GM18873 (cell line): ENCODE results near the gene PRRC2C.
A peak's percentile ranks its signal among the peaks of the same experiment; 100 is the strongest.
"Not testable (repeated sequence)": the region's sequence is repeated elsewhere in the genome, so short reads cannot be mapped to it uniquely, and the experiment has no call there.

Experiments used
- ATAC-seq: cut with Tn5 transposase; IDR thresholded peaks from one replicate; pipeline ENCODE4 v1.9.1; 2021; ENCODE audit warnings: mild to moderate bottlenecking, moderate library complexity, moderate number of reproducible peaks; ENCODE audit not compliant: unreplicated experiment, low FRiP score

The PRRC2C gene

DNA sequence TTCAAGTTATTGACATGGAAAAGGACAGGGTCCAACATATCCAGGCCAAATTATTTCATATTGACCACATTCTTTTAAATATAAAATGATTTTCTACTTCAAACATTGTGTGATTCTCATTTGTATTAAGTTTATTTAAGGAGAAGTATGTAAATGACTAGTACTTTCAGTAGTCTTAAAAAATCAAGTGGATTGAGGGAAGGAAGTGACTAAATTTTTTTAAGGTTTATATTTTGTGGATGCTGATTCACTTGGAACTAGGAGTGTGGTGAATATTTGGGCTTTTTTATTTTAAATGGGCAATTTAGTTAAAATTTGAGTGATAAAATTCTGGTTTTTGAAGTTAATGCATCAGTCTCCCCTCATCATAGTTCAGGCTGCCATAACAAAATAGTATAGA lies 10.1 kb downstream of the PRRC2C start:
- ATAC-seq: no peak

DNA sequence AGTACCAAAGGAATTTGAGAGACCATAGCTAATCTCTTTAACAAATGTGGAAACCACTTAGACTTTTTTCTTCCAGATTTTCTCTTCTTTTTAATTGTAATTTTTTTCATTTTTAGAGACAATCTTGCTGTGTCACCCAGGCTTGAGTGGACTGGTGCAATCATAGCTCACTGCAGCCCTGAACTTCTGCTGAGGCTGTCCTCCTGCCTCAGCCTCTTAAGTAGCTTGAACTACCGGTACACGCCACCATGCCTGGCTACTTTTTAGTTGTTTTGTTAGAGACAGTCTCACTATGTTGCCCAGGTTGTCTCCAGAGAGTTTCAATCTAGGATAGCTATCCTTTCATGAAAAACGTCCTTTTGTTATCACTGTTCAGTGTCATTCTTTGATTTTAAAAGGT lies 15.0 kb downstream of the PRRC2C start:
- no peak for ATAC-seq

DNA sequence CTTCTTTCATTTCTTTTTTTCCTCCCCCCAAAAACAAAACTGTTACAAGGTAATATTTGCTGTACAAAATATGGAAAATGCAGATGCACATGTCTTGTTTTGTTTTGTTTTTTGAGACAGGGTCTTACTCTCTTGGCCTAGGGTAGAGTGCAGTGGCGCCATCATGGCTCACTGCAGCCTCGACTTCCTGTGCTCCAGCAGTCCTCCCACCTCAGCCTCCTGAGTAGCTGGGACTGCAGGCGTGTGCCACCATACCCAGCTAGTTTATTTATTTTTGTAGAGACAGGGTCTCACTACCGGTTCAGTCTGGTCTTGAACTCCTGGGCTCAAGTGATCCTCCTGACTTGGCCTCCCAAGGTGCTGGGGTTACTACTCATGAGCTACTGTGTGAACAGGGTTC lies 15.5 kb downstream of the PRRC2C start:
- no peak for ATAC-seq

DNA sequence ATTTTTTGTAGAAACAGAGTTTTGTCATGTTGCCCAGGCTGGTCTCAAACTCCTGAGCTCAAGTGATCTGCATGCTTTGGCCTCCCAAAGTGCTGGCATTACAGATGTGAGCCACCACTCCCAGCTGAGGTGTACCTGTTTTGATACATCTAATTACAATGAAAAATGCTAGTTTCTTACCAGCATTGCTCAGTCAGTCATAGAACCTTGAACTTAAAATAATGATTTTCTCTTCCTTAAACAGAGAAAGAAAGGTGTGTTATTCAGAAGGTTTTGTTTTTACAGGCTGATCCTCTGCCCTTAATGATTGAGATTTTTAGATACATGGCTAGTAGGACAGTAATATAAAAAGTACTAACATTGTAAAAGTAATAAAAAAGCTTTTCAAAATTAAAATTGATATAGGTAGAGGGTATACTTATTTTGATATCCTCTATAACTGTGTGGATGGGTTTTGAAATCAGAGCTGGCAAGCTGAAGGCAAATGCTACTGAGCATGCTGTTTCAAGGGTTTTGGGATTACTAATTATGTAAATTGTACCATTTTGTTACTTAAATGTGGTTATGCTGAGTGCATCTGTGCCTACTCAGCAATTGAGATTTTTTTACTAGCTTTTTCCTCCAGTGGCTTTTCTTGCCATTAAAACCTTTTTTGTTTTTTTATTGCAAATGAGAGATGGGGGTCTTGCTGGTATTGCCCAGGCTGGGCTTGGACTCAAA lies 16.1 kb downstream of the PRRC2C start:
- ATAC-seq: peak; percentile 73

DNA sequence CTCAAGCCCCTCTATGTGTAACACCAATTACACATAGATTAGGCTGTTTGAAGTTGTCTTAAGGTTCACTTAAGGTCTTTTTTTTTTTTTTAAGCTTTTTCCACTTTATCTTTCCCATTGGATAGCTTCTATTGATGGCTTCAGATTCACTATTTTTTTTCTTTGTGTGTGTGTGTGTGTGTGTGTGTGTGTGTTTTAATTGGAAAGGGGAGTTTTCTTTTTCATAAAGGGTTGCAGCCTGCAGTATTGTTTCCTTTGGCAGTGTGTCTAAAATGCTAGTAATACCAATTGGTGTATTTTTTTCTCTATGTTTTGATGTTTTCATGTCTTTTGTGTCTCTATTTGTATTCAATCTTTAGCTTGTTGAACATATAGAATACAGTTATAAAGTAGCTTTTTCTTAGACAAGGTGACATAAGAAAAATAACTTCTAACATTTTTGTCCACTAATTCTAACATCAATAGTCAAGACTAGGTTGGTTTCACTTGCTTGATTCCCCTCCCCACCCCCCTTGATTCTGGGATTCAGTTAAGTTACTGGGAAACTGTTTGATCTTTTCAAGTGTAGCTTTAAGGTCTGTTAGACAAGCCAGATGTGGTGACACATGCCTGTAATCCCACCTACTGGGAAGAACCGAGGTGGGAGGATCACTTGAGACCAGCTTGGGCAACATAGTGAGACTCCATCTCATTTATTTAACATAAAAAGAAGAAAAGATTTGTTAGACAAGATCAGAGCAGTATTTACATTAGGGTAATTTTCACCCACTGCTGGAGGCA lies 21.4 kb downstream of the PRRC2C start:
- ATAC-seq: no peak

DNA sequence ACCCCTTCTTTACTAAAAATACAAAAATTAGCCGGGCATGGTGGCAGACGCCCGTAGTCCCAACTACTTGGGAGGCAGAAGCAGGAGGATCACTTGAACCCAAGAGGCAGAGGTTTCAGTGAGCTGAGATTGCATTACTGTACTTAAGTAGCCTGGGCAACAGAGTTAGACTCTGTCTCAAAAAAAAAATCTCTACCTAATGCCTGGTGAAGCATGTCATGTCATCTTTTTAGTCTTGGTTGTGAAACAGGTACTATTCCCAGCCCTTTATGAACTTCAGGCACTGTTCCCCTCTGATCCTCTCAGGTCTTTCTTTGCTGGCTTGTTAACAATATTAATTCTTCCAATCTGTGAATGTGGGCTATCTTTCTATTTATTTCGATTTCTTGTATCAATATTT lies 22.1 kb downstream of the PRRC2C start:
- ATAC-seq: no peak

DNA sequence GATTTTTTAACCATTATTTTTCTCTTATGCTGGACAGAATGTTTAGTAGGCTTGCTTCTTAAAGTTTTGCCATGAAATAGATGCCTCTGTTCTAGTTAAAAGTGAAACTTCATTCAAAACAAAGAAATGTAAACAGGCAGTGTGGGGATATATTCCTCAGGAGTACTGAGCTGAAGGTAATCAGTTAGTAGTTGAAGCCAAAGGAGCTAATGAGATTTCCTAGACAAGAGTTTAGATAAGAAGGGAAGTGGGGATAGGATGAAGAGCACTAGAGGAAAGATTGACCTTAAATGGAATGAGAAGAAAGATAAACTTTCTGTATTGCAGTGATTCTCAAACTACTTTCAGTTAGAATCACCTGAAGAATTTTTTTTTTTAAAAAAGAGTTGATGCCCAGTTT lies 23.9 kb downstream of the PRRC2C start:
- no peak for ATAC-seq

DNA sequence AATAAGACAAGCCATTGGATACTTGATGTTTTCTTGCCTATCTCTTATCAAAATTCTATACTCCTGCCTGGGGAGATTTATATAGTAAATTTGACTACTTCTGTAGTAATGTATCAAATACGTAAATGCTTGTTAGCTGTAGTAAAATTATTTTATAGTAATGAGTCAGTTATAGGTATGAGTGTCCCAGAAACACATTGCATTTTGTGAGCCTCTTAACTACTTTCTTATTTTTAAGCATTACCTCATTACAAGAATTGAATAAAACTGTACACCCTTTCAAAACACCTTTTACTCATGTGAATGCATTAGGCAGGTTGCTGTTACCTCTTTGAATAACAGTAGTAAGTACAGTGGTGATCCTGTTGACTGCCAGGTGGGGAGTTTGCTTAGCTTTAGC lies 28.4 kb downstream of the PRRC2C start:
- no peak for ATAC-seq

DNA sequence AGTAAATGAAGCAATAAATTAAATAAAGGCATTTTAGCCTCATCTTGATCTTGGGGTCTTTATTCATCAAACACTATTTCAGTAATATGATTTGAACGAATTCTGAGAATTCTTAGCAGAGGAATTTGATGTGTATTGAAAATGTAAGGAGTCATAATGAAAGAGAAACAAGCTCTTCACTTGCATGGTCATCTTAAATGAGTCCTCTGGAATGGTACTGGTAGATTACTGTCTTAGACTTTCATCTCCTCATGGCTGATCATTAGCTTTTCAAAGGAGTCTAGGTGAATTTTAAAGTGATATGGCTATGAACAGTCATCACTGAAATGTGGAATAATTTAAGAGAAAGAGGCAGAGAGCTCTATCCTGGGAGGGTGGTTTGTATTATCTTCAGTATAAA lies 30.0 kb downstream of the PRRC2C start:
- no peak for ATAC-seq

DNA sequence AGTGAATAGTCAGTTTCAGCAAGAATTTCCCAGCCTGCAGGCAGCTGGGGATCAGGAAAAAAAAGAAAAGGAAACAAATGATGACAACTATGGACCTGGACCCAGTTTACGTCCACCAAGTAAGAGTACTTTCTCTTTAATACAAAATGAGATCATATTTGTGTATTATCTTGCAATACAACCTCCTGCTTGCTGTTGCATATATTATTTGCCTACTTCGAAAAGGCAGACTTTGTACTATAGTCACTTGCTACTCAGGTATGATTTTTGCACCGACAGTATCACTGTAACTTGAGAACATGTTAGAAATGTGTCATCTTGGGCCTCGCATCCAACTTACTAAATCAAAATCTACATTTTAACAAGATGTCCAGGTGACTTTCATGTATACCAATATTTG lies 30.4 kb downstream of the PRRC2C start:
- ATAC-seq: no peak

DNA sequence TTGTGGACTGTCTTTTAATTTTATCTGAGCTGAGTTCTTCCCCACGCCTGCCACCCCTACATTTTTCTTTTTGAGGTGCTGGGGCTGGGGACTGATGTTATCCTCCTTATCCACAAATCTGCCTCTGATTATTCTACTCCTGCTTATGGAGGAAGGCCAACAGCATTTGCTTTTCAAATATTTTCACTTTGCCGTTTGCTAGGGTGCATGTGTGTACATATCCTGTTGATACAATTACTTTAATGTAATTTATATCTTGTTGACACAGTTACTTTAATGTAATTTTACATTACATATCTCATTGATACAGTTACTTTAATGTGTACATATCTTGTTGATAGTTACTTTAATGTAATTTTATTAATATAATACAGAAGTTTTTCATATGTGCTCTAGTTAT lies 36.2 kb downstream of the PRRC2C start:
- no peak for ATAC-seq

DNA sequence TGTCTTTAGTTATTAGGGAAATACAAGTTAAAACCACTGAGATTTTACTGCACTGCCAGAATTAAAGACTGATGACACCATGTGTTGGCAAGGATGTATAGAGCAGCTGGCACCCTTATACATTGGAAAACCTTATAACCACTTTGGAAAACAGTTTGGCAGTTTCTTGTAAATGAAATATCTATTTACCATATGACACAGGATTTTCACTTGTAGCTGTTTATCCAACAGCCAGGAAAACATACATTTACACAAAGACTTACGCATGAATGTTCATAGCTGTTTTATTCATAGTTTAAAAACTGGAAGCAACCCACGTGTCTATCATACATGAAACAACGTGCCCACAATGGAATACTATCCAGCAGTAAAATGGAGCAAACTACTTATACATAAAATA lies 45.3 kb downstream of the PRRC2C start:
- no peak for ATAC-seq

DNA sequence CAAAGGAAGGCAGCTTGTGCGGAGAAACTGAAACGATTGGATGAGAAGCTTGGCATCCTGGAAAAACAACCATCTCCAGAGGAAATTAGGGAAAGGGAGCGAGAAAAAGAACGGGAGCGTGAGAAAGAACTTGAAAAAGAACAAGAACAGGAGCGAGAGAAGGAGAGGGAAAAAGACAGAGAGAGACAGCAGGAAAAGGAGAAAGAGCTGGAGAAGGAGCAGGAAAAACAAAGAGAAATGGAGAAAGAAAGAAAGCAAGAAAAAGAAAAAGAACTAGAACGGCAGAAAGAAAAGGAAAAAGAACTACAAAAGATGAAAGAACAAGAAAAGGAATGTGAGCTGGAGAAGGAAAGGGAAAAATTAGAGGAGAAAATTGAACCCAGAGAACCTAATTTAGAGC lies 47.2 kb downstream of the PRRC2C start:
- no peak for ATAC-seq

DNA sequence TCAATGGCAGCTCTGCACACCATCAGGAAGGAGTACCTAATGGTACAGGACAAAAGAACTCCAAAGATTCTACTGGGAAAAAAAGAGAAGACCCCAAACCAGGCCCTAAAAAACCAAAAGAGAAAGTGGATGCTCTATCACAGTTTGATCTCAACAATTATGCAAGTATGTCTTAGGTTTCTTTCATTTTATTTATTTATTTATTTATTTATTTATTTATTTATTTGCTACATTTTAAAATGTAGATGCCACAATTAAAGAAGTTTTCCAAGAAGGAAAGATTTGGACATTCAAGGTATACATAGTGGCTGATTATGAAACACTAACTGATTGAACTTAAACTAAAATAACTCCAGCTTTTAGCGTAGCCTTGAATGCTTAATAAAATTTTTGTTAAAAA lies 60.2 kb downstream of the PRRC2C start:
- no peak for ATAC-seq

DNA sequence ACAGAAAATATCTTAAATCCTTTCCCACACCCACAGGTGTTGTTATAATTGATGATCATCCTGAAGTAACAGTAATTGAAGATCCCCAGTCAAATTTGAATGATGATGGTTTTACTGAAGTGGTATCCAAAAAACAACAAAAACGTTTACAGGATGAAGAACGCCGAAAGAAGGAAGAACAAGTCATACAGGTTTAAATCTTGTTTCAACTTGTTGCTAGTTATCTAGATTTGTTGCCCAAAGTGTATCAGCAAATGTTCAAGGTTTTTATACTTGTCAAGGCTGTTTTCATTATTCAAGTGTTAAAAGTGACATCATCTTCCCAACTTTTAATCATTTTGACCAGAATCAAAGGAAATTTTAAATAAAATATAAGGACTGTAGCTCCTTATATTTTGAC lies 64.7 kb downstream of the PRRC2C start:
- no peak for ATAC-seq

DNA sequence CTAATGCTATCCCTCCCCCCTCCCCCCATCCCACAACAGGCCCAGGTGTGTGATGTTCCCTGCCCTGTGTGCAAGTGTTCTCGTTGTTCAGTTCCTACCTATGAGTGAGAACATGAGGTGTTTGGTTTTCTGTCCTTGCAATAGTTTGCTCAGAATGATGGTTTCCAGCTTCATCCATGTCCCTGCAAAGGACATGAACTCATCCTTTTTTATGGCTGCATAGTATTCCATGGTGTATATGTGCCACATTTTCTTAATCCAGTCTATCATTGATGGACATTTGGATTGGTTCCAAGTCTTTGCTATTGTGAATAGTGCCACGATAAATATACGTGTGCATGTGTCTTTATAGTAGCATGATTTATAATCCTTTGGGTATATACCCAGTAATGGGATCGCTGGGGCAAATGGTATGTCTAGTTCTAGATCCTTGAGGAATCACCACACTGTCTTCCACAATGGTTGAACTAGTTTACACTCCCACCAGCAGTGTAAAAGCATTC lies 65.3 kb downstream of the PRRC2C start:
- not testable (repeated sequence) for ATAC-seq

DNA sequence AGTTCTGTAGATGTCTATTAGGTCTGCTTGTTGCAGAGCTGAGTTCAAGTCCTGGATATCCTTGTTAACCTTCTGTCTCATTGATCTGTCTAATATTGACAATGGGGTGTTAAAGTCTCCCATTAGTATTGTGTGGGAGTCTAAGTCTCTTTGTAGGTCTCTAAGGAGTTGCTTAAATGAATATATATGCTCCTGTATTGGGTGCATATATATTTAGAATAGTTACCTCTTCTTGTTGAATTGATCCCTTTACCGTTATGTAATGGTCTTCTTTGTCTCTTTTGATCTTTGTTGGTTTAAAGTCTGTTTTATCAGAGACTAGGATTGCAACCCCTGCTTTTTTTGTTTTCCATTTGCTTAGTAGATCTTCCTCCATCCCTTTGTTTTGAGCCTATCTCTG lies 68.6 kb downstream of the PRRC2C start:
- not testable (repeated sequence) for ATAC-seq

DNA sequence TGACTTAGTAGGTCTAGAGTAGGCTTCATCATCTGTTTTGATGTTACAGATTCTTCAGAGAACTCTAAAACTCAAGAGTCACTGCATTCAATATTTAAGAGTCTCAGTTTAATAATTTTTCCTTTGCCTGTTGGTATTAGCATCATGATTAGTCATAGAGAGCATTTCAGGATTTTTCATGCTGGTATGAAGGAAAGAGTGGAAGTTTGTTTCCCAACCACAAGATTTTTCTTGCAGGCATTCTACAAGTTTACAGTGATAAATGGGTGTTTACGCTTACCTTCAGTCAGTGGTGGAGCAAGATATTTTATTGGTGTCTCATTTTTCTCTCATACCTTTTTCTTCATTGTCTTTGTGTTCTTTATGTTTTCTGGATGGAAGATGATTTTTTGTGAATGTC lies 78.3 kb downstream of the PRRC2C start:
- no peak for ATAC-seq

DNA sequence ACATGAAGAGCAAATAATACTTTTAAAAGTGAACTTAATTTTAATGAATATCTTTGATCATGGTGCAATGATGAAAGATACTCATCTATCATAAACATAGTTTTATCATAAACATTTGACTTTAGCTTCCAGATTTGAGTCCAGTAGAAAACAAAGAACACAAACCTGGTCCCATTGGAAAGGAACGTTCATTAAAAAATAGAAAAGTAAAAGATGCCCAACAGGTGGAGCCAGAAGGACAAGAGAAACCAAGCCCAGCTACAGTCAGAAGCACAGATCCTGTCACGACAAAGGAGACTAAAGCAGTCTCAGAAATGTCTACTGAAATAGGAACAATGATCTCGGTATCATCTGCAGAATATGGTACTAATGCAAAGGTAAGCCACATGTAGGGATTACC lies 81.1 kb downstream of the PRRC2C start:
- no peak for ATAC-seq

DNA sequence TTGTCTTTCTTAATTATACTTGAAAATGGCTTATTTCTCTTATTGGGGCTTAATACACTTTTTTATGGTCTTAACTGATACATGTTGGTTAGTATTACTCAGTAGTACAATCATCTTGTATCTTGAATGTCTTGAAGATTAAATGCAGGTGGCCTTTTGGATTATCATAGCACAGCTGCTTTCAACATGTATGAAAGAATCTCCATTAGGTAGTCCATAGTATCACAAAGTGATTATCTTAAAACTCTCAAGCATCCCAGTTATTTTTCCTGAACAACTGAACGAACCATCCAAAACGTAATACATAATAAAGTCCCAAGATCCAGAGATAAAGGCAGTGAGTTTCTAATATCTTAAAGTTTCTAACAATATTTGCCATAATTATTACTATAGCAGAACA lies 85.0 kb downstream of the PRRC2C start:
- no peak for ATAC-seq

DNA sequence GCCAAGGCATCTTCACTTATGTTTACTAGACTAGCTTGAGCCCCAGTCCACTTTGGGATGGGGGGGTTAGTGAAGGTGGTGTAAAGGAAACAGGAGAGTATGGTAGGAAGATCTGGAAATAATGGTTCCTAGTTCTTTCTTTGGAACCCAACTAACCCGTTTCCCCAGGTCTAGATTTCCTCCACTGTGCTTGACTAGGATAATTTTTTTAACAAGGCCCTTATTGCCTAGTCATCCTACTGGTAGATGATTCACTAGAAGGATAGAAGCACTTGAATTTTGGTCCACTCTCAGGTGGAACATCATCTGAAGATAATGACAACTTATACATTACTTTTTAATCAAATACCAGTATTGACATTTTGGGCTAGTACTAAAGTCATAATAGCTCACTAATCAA lies 90.8 kb downstream of the PRRC2C start:
- ATAC-seq: no peak

DNA sequence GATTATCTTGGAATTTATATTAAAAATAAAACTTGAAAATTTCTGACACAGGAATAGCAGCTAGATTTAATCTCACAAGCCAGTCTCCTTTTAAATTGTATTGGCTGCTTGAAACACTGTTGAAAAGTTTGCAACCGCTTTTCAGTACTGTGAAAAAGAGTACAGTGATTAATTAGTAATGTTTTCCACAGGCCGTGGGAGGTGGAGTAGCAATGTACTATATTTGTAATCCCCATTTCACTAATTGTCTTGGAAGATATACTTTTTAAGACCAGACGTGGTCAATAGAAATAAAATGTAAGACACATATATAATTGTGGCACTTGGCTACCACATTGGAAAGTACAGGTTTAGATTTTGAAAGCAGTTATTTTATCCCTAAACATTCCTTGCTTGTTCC lies 95.9 kb downstream of the PRRC2C start:
- no peak for ATAC-seq
